Naive thymus-derived CD4-positive, alpha-beta T cell (primary cell): ENCODE measurements around the gene C8A. TPM values are rescaled to one million over a fixed set of nuclear protein-coding genes. Genes with fewer than 3 reads are reported as not detected.

ENCODE experiments used
- ATAC-seq: fragments of 150-1000 bp; cut with Tn5 transposase; 2 replicates; pipeline ENCODE4 v1.10.0; 2021; ENCODE audit warnings: mild to moderate bottlenecking, moderate library complexity
- CTCF ChIA-PET: fragments of 350-600 bp; sonication (Branson Sonifier 250); formaldehyde crosslinking; loops from one replicate; lab custom pipeline; 2021; ENCODE audit warnings: antibody characterized with exemption; lab: Charles Lee
- POLR2A ChIA-PET: fragments of 350-600 bp; sonication (Branson Sonifier 250); formaldehyde crosslinking; loops from one replicate; lab custom pipeline; 2021; ENCODE audit warnings: antibody characterized with exemption, inconsistent platforms; lab: Charles Lee
- DNase-seq, 9 donors: peaks; one replicate each; pipeline versions ENCODE4 v3.0.0 to v3.0.0-alpha.2; 2020 to 2022; ENCODE audit warnings: mixed read lengths in 1 of 9
- H3K27ac ChIP-seq: one replicate; pipeline ENCODE4 v1.7.0; 2013; ENCODE audit warnings: mild to moderate bottlenecking, low read depth, low read length, moderate library complexity
- H3K27me3 ChIP-seq, 2 donors: one replicate each; pipeline ENCODE4 v1.7.0; 2013; ENCODE audit warnings: low read length in 2 of 2, mild to moderate bottlenecking in 2 of 2, moderate library complexity in 2 of 2; ENCODE audit not compliant: control insufficient read depth in 2 of 2, insufficient read depth in 2 of 2
- H3K36me3 ChIP-seq, 3 experiments: 1 replicate in 2 of 3; 2 replicates in 1 of 3; pipeline ENCODE4 v1.7.0; 2013; ENCODE audit warnings: low read length in 3 of 3, mild to moderate bottlenecking in 3 of 3, moderate library complexity in 1 of 3; ENCODE audit not compliant: insufficient read depth in 3 of 3, control insufficient read depth in 2 of 3
- H3K4me1 ChIP-seq, 2 donors: one replicate each; pipeline ENCODE4 v1.7.0; 2013; ENCODE audit warnings: low read length in 2 of 2, mild to moderate bottlenecking in 2 of 2, moderate library complexity in 1 of 2; ENCODE audit not compliant: control insufficient read depth in 2 of 2, insufficient read depth in 2 of 2
- H3K4me3 ChIP-seq: 2 replicates; pipeline ENCODE4 v1.7.0; 2013; ENCODE audit warnings: mild to moderate bottlenecking, low read length
- H3K9me3 ChIP-seq, 3 experiments: 1 replicate in 2 of 3; 2 replicates in 1 of 3; pipeline ENCODE4 v1.7.0; 2013; ENCODE audit warnings: low read length in 3 of 3; ENCODE audit not compliant: control insufficient read depth in 2 of 3
- H3K27ac Mint-ChIP-seq, 9 donors: one replicate each; pipeline ENCODE4 v1.8.0; 2020 to 2022; ENCODE audit warnings: mixed read lengths in 9 of 9, mild to moderate bottlenecking in 8 of 9, moderate library complexity in 5 of 9, inconsistent platforms in 2 of 9
- H3K27me3 Mint-ChIP-seq, 5 donors: one replicate each; pipeline ENCODE4 v1.8.0; 2021 to 2022; ENCODE audit warnings: mixed read lengths in 5 of 5, mild to moderate bottlenecking in 1 of 5
- H3K36me3 Mint-ChIP-seq, 5 donors: one replicate each; pipeline ENCODE4 v1.8.0; 2020 to 2022; ENCODE audit warnings: mixed read lengths in 5 of 5, mild to moderate bottlenecking in 3 of 5, inconsistent platforms in 1 of 5
- H3K4me1 Mint-ChIP-seq, 7 donors: one replicate each; pipeline ENCODE4 v1.8.0; 2020 to 2022; ENCODE audit warnings: mixed read lengths in 7 of 7, mild to moderate bottlenecking in 3 of 7, inconsistent platforms in 1 of 7
- H3K4me3 Mint-ChIP-seq, 10 donors: one replicate each; pipeline ENCODE4 v1.8.0; 2020 to 2022; ENCODE audit warnings: mild to moderate bottlenecking in 10 of 10, mixed read lengths in 10 of 10, moderate library complexity in 6 of 10, inconsistent platforms in 2 of 10
- H3K9me3 Mint-ChIP-seq, 11 donors: one replicate each; pipeline ENCODE4 v1.8.0; 2020 to 2022; ENCODE audit warnings: mixed read lengths in 11 of 11, mild to moderate bottlenecking in 4 of 11, inconsistent platforms in 1 of 11, moderate library complexity in 1 of 11
- intact Hi-C, 2 donors: fragments of 100-400 bp; cut with micrococcal nuclease; formaldehyde crosslinking; loops; one replicate each; pipeline ENCODE4 v1.15.1; 2023
- polyA plus RNA-seq, 2 donors: library from polyadenylated mRNA; unstranded; fragments of 300-500 nt; fragmentation: Illumina TruSeq; gene quantifications; one replicate each; pipeline ENCODE4 v1.2.3, GENCODE V29; 2021
- total RNA-seq, 6 experiments: library from RNA in 5 of 6; stranded (reverse) in 5 of 6; gene quantifications; 1 replicate in 5 of 6; 2 replicates in 1 of 6; pipeline ENCODE4 v1.2.3 and lab custom pipeline; 2021 to 2026

Gene C8A
- total and polyA plus RNA-seq, 7 experiments from 2014 or later = not detected

- peaks cover 0 to 4% of the 10 kb centered on the region in 2 donors for H3K27me3 ChIP-seq
- no peaks in the 10 kb centered on the region for H3K36me3 ChIP-seq
- H3K4me3 ChIP-seq = no peak overlapping the region
- Mint-ChIP-seq H3K27ac (no peak overlapping the region), H3K9me3 (peaks cover 0 to 7% (median 0%) of the 10 kb centered on the region in 11 donors), H3K36me3 (no peaks in the 10 kb centered on the region), H3K4me1 (peaks cover 0 to 8% (median 3%) of the 10 kb centered on the region in 7 donors), H3K27me3 (peaks cover 0 to 19% (median 14%) of the 10 kb centered on the region in 5 donors), H3K4me3 (no peak overlapping the region)
- intact Hi-C loops = no loop called here
- H3K27ac ChIP-seq = no peak overlapping the region
- ChIA-PET POLR2A (no interaction called here), CTCF (no interaction called here)
- DNase-seq (no peak), ATAC-seq (no peak)
- no peaks in the 10 kb centered on the region for H3K4me1 ChIP-seq
- no peaks in the 10 kb centered on the region for H3K9me3 ChIP-seq
These were observed 18.9 kb upstream of the C8A start for GRCh38 chr1:56835657-56836056.

DNA sequence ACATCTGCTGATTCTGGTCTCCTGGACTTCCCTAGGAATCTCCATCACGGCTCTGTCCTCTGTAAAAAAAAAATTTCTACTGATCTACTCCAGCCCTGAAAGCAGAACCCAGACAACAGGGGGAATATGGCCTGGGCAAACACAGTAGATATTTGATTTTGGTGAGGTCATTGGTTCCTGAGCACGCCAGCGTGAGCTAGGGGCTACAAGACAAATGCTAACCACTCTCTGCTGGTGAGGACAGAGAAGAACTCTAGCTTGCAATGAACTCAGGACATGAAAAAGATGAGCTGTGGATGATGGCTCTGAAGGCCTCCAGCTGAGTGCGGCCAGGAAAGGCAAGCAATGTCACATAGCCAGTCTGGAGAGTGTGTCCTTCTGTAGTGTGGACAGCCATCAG is 18.2 kb upstream of the C8A start:
- H3K4me3 Mint-ChIP-seq = no peak overlapping the region
- H3K36me3 Mint-ChIP-seq = no peaks in the 10 kb centered on the region
- ChIA-PET CTCF (interaction anchor here (0.6 kb wide), 1 partner anchor 152 kb away, joined by 3 read pairs; no protein-coding TSS in a partner anchor), POLR2A (no interaction called here)
- Histone ChIP-seq H3K4me3 (no peak overlapping the region), H3K4me1 (no peaks in the 10 kb centered on the region), H3K27me3 (peaks cover 0 to 3% of the 10 kb centered on the region in 2 donors), H3K9me3 (no peaks in the 10 kb centered on the region), H3K36me3 (no peaks in the 10 kb centered on the region), H3K27ac (no peak overlapping the region)
- no peak overlapping the region for H3K27ac Mint-ChIP-seq
- intact Hi-C loops = no loop called here
- peaks cover 0 to 8% (median 3%) of the 10 kb centered on the region in 7 donors for H3K4me1 Mint-ChIP-seq
- DNase-seq (no peak), ATAC-seq (no peak)
- peaks cover 0 to 7% (median 0%) of the 10 kb centered on the region in 11 donors for H3K9me3 Mint-ChIP-seq
- H3K27me3 Mint-ChIP-seq = peaks cover 0 to 20% (median 7%) of the 10 kb centered on the region in 5 donors

DNA sequence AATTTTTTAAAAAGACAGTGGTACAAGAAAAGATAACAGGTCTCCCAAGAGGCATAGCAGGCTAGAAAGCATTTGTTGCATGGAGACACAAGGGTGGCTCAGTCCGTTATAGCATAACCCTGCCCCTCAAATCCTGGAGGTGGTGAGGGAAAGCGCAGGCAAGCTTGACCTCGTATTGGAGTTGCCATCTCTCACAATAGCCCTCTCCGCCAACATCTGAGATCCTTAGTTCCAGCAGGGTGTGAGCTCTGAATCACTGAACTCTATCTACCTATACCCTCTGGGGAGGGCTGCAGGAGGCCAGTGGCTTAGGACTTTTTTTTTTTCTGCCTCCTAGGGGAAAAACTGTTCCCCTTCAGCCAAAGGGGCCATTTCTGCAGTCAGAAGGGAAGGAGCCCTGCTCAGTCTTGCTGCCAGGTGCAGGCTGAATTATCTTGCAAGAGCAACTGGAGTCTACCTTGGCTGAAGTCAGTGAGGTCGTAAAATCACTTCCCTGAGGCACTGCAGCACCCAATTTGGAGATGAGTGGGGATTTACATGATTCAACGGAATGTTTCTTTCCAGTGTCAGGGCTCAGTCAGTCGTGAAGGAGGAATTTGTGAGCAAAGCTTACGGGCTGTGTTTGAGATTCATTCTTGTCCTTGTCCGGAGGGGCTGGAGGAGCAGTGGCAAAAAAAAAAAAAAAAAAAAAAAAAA is 17.2 kb upstream of the C8A start:
- Histone ChIP-seq H3K4me1 (no peaks in the 10 kb centered on the region), H3K27ac (no peak overlapping the region), H3K9me3 (no peaks in the 10 kb centered on the region), H3K27me3 (no peaks in the 10 kb centered on the region), H3K4me3 (no peak overlapping the region), H3K36me3 (no peaks in the 10 kb centered on the region)
- Mint-ChIP-seq H3K36me3 (no peaks in the 10 kb centered on the region), H3K27ac (no peak overlapping the region), H3K27me3 (peaks cover 0 to 24% (median 4%) of the 10 kb centered on the region in 5 donors), H3K4me3 (no peak overlapping the region), H3K4me1 (peaks cover 0 to under 1% (median 0%) of the 10 kb centered on the region in 7 donors), H3K9me3 (peaks cover 0 to 7% (median 0%) of the 10 kb centered on the region in 11 donors)
- no peak for ATAC-seq
- intact Hi-C loops = no loop called here
- POLR2A ChIA-PET = no interaction called here
- CTCF ChIA-PET = no interaction called here
- DNase-seq = no peak

DNA sequence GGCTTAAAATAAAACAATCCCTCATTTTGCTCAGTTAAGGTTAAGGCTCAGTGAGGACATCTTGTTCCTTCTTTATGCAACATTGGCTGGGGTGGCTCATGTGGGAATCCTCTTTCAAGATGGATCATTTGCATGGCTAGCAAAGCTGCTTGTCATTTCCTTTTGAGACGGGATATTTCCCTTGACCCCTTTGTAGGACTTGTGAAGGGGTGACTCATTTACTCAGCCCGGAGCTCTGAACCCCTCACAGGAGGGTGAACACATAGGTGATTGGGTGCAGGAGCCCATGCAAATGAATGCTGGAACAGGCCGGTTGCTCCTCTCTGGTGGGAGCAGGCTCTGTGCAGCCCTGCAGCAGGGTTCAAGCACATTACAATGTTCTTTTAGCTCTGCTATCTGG is 15.8 kb upstream of the C8A start:
- Mint-ChIP-seq H3K4me3 (no peak overlapping the region), H3K9me3 (peaks cover 0 to 7% (median 0%) of the 10 kb centered on the region in 11 donors), H3K4me1 (no peaks in the 10 kb centered on the region), H3K27me3 (peaks cover 0 to 26% (median 4%) of the 10 kb centered on the region in 5 donors), H3K27ac (no peak overlapping the region), H3K36me3 (no peaks in the 10 kb centered on the region)
- Histone ChIP-seq H3K27ac (no peak overlapping the region), H3K9me3 (no peaks in the 10 kb centered on the region), H3K4me3 (no peak overlapping the region), H3K27me3 (no peaks in the 10 kb centered on the region), H3K4me1 (no peaks in the 10 kb centered on the region), H3K36me3 (no peaks in the 10 kb centered on the region)
- intact Hi-C loops = no loop called here
- ChIA-PET POLR2A (no interaction called here), CTCF (no interaction called here)
- ATAC-seq (no peak), DNase-seq (no peak)

DNA sequence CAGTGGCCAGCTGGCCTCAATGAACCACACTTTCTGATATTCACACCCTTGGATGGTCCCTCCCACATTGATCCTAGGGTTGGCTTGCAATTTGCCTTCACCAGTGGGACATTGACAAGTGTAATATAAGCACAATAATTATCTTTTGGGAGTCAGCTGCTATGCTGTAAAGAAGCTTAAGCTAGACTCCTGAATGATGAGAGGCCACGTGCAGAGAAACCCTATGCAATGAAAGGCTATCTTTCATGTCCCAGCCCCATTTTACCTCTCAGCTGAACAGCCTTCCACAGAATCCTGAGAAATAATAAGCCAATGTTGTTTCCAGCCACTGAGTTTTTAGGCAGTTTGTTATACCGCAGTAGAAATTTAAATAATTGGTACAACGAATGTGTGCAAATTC is 11.1 kb upstream of the C8A start:
- POLR2A ChIA-PET = no interaction called here
- ATAC-seq = no peak
- Mint-ChIP-seq H3K27me3 (peaks cover 0 to 40% (median 8%) of the 10 kb centered on the region in 5 donors), H3K9me3 (peaks cover 0 to 7% (median 1%) of the 10 kb centered on the region in 11 donors), H3K36me3 (no peaks in the 10 kb centered on the region), H3K27ac (no peak overlapping the region), H3K4me1 (no peaks in the 10 kb centered on the region), H3K4me3 (no peak overlapping the region)
- no peaks in the 10 kb centered on the region for H3K36me3 ChIP-seq
- no peaks in the 10 kb centered on the region for H3K9me3 ChIP-seq
- no peaks in the 10 kb centered on the region for H3K27me3 ChIP-seq
- H3K27ac ChIP-seq = no peak overlapping the region
- CTCF ChIA-PET = no interaction called here
- H3K4me1 ChIP-seq = no peaks in the 10 kb centered on the region
- no peak overlapping the region for H3K4me3 ChIP-seq
- intact Hi-C loops = no loop called here
- DNase-seq = no peak

DNA sequence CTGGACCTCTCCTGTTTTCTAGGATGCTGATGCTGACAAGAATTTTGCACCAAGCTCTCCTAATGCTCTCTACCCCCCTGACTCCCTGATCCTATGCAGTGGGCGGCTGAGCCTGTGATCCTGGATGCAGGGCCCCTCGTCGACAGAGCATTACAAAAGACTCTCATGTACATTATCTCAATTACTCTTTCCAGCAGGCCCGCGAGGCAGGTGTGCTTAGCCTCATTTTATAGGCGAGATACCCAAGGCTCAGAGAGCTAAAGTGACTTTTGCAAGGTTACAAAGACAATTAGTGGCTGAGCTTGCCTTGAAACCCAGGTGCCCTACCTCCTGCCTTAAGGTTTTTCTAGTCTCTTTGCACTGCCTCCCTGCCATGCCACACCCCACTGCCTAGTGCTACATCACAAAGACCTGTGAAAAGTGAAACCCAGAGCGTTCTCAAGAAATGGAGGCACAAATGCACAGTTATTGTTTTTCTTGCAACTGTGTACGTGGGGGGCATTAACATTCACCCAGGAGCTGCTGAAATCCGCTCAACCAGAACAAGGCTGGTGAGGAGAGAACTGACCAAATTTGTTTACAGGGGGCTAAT is 10.0 kb upstream of the C8A start:
- POLR2A ChIA-PET = no interaction called here
- Mint-ChIP-seq H3K36me3 (no peaks in the 10 kb centered on the region), H3K4me1 (no peaks in the 10 kb centered on the region)

More for the DNA sequence above, 10.0 kb upstream of the C8A start:
- intact Hi-C loops = no loop called here
- no peak overlapping the region for H3K4me3 Mint-ChIP-seq
- no peak overlapping the region for H3K27ac Mint-ChIP-seq
- H3K9me3 Mint-ChIP-seq = peaks cover 0 to 5% (median 0%) of the 10 kb centered on the region in 11 donors
- Histone ChIP-seq H3K36me3 (no peaks in the 10 kb centered on the region), H3K27ac (no peak overlapping the region), H3K27me3 (no peaks in the 10 kb centered on the region), H3K4me1 (no peaks in the 10 kb centered on the region), H3K9me3 (no peaks in the 10 kb centered on the region), H3K4me3 (no peak overlapping the region)
- CTCF ChIA-PET = no interaction called here
- DNase-seq = no peak
- H3K27me3 Mint-ChIP-seq = peaks cover 0 to 33% (median 8%) of the 10 kb centered on the region in 5 donors
- no peak for ATAC-seq
